Measurements from ENCODE around the gene ACAA2. TPM values are rescaled to one million over a fixed set of nuclear protein-coding genes. Genes with fewer than 3 reads are reported as not detected.

ACAA2 gene
- total RNA-seq, 1 experiment from 2014 or later = 112 TPM

GRCh38 chr18:49756135-49756534 lies 57.2 kb downstream of the ACAA2 start:
- H3K4me3 ChIP-seq (ENCODE audit: insufficient read depth, low read depth, low read length) = no peak overlapping the region
- no peak for DNase-seq
- no peaks in the 10 kb centered on the region for H3K36me3 ChIP-seq (replicated peaks; ENCODE audit: control insufficient read depth, insufficient read depth, low read length)
- no peaks in the 10 kb centered on the region; the same call in 1 of the 2 replicates for H3K27me3 ChIP-seq (ENCODE audit: control insufficient read depth, insufficient read depth, low read length)

DNA sequence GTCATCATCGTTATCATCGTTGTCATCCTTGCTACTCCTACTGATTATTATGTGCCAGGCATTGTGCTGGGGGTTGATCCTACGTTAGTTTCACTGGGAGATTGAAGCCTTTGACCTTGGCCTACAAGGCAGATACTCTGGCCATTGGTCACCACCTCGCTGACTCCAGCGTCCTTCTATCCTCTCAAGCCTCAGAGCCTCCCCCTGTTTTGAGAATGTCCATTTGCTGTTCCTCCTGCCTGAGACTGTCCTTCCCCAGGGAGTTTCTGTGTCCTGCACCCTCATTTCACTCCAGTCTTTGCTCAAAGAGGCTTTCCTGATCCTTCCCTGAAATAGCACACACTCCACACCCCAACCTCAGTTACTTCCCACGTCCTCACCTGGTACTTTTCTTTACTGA lies 57.8 kb downstream of the ACAA2 start:
- no peak overlapping the region for H3K4me3 ChIP-seq (ENCODE audit: insufficient read depth, low read depth, low read length)
- H3K27me3 ChIP-seq (ENCODE audit: control insufficient read depth, insufficient read depth, low read length) = no peaks in the 10 kb centered on the region; the same call in 1 of the 2 replicates
- DNase-seq = no peak
- H3K36me3 ChIP-seq (replicated peaks; ENCODE audit: control insufficient read depth, insufficient read depth, low read length) = no peaks in the 10 kb centered on the region

GRCh38 chr18:49754866-49755265 lies 58.5 kb downstream of the ACAA2 start:
- DNase-seq = no peak
- no peak overlapping the region for H3K4me3 ChIP-seq (ENCODE audit: insufficient read depth, low read depth, low read length)
- no peaks in the 10 kb centered on the region for H3K36me3 ChIP-seq (replicated peaks; ENCODE audit: control insufficient read depth, insufficient read depth, low read length)
- no peaks in the 10 kb centered on the region; the same call in 1 of the 2 replicates for H3K27me3 ChIP-seq (ENCODE audit: control insufficient read depth, insufficient read depth, low read length)

DNA sequence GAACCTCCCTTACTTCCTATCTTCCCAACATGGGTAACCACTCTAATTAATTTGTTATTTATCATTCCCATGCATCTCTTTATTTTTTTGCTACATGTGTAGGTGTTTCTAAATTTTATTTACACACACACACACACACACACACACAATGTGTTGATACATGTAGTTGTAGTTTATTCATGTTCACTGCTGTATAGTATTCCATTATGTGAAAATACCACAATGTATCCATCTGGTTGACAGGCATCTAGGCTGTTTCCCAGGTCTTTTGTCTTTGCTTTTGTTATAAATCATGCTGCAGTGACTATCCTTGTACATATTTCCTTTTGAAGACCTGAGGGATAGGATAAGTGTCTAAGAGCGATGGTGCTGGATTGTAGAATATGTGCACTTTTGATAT lies 59.7 kb downstream of the ACAA2 start:
- H3K36me3 ChIP-seq (replicated peaks; ENCODE audit: control insufficient read depth, insufficient read depth, low read length) = no peaks in the 10 kb centered on the region
- no peak for DNase-seq
- H3K27me3 ChIP-seq (ENCODE audit: control insufficient read depth, insufficient read depth, low read length) = no peaks in the 10 kb centered on the region; the same call in 1 of the 2 replicates
- H3K4me3 ChIP-seq (ENCODE audit: insufficient read depth, low read depth, low read length) = no peak overlapping the region

DNA sequence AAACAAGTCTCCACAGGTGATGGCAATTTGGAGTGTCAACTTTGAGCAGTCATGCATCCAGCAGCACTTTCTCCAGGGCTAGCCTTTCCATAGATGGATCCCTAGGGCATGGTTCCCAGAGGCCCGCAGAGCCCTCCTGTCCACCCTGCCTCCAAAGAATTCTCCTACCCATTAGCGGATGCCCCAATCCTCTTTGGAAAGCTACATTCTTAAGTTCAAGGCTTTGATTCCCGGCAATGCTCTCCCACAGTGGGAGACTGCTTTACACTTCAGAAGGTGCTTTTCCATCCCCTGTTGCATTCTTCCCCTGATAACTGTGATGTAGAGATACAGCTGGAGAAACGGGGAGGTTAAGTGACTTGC lies 61.3 kb downstream of the ACAA2 start:
- H3K36me3 ChIP-seq (replicated peaks; ENCODE audit: control insufficient read depth, insufficient read depth, low read length) = no peaks in the 10 kb centered on the region
- peak; percentile 57 for DNase-seq
- H3K4me3 ChIP-seq (ENCODE audit: insufficient read depth, low read depth, low read length) = no peak overlapping the region
- H3K27me3 ChIP-seq (ENCODE audit: control insufficient read depth, insufficient read depth, low read length) = no peaks in the 10 kb centered on the region; the same call in 1 of the 2 replicates

DNA sequence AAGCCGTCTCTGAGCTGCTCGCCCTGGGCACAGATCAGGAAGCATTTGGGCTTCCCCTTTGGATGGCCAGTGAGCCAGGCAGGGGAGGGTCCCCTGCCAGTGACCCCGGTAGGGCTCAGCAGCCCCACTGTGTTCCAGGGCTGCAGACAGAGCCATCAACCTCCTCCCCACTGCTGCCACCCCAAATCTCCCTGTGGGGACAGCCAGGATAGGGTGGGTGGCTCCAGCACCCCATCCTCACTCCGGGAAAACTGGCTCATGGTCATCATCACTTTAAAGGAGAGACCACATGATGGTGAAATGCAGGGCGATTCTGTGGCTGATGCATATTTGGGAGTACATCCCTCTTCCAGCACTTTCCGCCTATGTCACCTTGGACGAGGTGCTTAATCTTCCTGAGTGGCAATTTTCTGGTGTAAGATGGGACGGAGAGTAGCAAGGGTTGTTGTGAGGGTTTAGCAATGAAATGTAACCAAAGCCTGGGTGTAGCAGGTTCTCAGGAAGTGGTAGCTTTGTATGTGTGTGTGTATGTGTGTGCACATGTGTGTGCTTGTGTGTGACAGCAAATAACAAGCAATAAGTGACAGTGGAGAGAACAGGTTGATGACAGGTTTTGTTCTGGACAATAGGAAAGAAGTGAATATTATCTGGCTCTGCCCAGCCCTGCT lies 61.8 kb downstream of the ACAA2 start:
- Histone ChIP-seq H3K27me3 (ENCODE audit: control insufficient read depth, insufficient read depth, low read length) (no peaks in the 10 kb centered on the region; the same call in 1 of the 2 replicates), H3K36me3 (replicated peaks; ENCODE audit: control insufficient read depth, insufficient read depth, low read length) (no peaks in the 10 kb centered on the region), H3K4me3 (ENCODE audit: insufficient read depth, low read depth, low read length) (no peak overlapping the region)
- DNase-seq = no peak

DNA sequence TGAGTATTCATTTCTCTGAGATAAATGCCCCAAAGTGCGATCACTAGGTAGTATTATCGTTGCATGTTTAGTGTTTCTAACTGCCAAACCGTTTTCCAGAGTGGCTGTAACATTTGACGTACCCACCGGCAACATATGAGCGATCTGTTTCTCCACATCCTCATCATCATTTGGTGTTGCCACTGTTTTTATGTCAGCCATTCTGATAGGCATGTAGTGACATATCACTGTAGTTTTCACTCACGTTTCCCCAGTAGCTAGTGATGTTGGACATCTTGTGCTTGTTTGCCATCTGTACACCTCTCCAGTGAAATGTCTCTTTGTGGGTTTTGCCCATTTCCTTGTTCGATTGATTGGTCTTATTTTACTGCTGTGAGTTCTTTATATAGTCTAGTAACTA lies 63.8 kb downstream of the ACAA2 start:
- DNase-seq = no peak
- no peaks in the 10 kb centered on the region for H3K36me3 ChIP-seq (replicated peaks; ENCODE audit: control insufficient read depth, insufficient read depth, low read length)
- H3K27me3 ChIP-seq (ENCODE audit: control insufficient read depth, insufficient read depth, low read length) = no peaks in the 10 kb centered on the region
- no peak overlapping the region for H3K4me3 ChIP-seq (ENCODE audit: insufficient read depth, low read depth, low read length)

DNA sequence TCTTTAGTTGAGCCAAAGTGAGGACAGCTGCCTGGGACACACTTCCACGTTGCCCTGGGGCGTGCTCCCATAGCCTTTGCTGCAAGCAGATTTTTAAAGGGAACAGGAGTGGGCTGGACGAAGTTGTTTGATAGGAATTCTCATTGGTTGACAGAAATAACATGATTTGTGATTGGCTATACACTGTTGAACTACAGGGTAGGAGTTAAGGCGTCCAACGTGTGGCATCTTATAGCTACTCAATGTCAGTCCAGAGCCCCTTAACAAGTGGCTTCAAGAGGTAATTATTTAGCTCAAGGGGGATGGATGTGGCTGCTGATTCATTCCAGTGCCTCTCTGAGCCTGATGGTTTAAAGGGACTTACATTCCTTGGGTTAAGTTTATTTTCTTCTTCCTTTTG lies 65.5 kb downstream of the ACAA2 start:
- Histone ChIP-seq H3K27me3 (ENCODE audit: control insufficient read depth, insufficient read depth, low read length) (no peaks in the 10 kb centered on the region), H3K4me3 (ENCODE audit: insufficient read depth, low read depth, low read length) (no peak overlapping the region), H3K36me3 (replicated peaks; ENCODE audit: control insufficient read depth, insufficient read depth, low read length) (no peaks in the 10 kb centered on the region)
- peak; percentile 54 for DNase-seq

GRCh38 chr18:49745045-49746014 lies 68.0 kb downstream of the ACAA2 start:
- Histone ChIP-seq H3K36me3 (replicated peaks; ENCODE audit: control insufficient read depth, insufficient read depth, low read length) (no peaks in the 10 kb centered on the region), H3K4me3 (ENCODE audit: insufficient read depth, low read depth, low read length) (no peak overlapping the region), H3K27me3 (ENCODE audit: control insufficient read depth, insufficient read depth, low read length) (no peaks in the 10 kb centered on the region)
- no peak for DNase-seq

- Histone ChIP-seq H3K36me3 (replicated peaks; ENCODE audit: control insufficient read depth, insufficient read depth, low read length) (no peaks in the 10 kb centered on the region), H3K27me3 (ENCODE audit: control insufficient read depth, insufficient read depth, low read length) (no peaks in the 10 kb centered on the region), H3K4me3 (ENCODE audit: insufficient read depth, low read depth, low read length) (no peak overlapping the region)
- no peak for DNase-seq
Measured at GRCh38 chr18:49744376-49745008, 68.8 kb downstream of the ACAA2 start.

- no peak for DNase-seq
- Histone ChIP-seq H3K36me3 (replicated peaks; ENCODE audit: control insufficient read depth, insufficient read depth, low read length) (no peaks in the 10 kb centered on the region), H3K27me3 (ENCODE audit: control insufficient read depth, insufficient read depth, low read length) (no peaks in the 10 kb centered on the region), H3K4me3 (ENCODE audit: insufficient read depth, low read depth, low read length) (no peak overlapping the region)
Measured at GRCh38 chr18:49743117-49743567, 70.2 kb downstream of the ACAA2 start.

GRCh38 chr18:49742316-49743116 lies 70.8 kb downstream of the ACAA2 start:
- DNase-seq = no peak

GRCh38 chr18:49739275-49739674 lies 74.1 kb downstream of the ACAA2 start:
- Histone ChIP-seq H3K36me3 (replicated peaks; ENCODE audit: control insufficient read depth, insufficient read depth, low read length) (no peaks in the 10 kb centered on the region), H3K27me3 (ENCODE audit: control insufficient read depth, insufficient read depth, low read length) (no peaks in the 10 kb centered on the region), H3K4me3 (ENCODE audit: insufficient read depth, low read depth, low read length) (no peak overlapping the region)
- no peak for DNase-seq

More at GRCh38 chr18:49742316-49743116, 70.8 kb downstream of the ACAA2 start:
- Histone ChIP-seq H3K27me3 (ENCODE audit: control insufficient read depth, insufficient read depth, low read length) (no peaks in the 10 kb centered on the region), H3K36me3 (replicated peaks; ENCODE audit: control insufficient read depth, insufficient read depth, low read length) (no peaks in the 10 kb centered on the region), H3K4me3 (ENCODE audit: insufficient read depth, low read depth, low read length) (no peak overlapping the region)

DNA sequence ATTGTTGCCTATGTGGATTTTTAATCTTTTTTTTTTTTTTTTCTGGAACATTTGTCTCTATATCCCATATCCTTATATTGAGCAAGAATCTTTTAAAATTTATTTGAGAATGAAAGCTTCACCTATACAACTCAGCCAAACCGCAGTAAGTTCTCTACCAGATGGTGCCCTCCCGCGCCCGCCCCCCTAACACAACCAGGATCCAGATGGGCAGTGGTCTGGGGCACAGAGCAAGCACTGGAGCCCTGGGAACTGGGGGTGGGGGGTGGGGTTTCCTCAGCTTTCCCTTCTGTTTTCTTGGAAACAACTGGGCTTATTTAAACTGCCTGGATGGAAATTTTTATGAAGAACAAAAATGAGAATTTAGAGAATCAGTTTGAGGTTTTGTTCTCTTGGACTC lies 74.6 kb downstream of the ACAA2 start:
- no peaks in the 10 kb centered on the region for H3K27me3 ChIP-seq (ENCODE audit: control insufficient read depth, insufficient read depth, low read length)
- no peaks in the 10 kb centered on the region for H3K36me3 ChIP-seq (replicated peaks; ENCODE audit: control insufficient read depth, insufficient read depth, low read length)
- no peak for DNase-seq
- H3K4me3 ChIP-seq (ENCODE audit: insufficient read depth, low read depth, low read length) = no peak overlapping the region

All from H7 (cell line).